Amniotic epithelial cell (primary cell): ENCODE measurements around the gene DVL1.
"Not testable (repeated sequence)": the region's sequence is repeated elsewhere in the genome, so short reads cannot be mapped to it uniquely, and the experiment has no call there.

ENCODE experiments used
- DNase-seq: peaks from one replicate; pipeline ENCODE4 v3.0.0-alpha.2; 2010; ENCODE audit warnings: low read depth

Gene DVL1

DNA sequence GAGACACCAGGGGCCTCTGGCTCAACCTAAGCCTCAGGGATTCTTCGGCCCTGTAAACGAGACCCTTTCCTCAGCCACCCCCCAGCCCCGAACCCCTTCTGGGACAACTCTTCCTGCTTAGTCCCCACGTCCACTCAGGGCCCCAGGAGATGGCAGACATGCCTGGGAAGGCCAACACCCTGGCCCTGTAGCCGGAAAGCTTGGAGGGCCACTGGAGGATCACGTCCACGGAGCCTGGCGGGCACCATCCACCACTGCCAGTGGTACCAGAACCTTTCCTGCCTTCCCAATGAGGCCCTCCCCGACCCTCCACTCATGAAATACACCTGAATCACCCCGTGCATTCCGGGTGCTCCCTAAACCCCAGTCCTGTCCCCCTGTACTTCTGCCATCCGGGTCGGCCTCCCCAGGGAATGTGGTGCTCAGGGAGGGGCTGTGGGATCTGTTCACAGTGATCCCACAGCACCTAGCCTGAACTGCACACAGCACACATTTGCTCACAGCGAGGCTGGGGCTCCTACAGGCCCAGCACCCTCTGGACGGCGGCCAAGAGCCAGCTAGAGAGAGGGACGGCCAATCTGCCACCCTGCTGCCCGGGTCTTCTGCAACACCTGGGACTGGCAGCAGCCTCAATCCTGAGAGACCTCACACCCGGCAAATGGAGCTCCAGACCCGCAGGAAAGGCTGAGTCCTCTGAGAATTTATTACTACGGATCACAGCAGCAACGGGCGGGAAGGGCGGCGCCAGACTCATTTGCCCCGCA lies 24.0 kb upstream of the DVL1 start:
- DNase-seq: no peak

DNA sequence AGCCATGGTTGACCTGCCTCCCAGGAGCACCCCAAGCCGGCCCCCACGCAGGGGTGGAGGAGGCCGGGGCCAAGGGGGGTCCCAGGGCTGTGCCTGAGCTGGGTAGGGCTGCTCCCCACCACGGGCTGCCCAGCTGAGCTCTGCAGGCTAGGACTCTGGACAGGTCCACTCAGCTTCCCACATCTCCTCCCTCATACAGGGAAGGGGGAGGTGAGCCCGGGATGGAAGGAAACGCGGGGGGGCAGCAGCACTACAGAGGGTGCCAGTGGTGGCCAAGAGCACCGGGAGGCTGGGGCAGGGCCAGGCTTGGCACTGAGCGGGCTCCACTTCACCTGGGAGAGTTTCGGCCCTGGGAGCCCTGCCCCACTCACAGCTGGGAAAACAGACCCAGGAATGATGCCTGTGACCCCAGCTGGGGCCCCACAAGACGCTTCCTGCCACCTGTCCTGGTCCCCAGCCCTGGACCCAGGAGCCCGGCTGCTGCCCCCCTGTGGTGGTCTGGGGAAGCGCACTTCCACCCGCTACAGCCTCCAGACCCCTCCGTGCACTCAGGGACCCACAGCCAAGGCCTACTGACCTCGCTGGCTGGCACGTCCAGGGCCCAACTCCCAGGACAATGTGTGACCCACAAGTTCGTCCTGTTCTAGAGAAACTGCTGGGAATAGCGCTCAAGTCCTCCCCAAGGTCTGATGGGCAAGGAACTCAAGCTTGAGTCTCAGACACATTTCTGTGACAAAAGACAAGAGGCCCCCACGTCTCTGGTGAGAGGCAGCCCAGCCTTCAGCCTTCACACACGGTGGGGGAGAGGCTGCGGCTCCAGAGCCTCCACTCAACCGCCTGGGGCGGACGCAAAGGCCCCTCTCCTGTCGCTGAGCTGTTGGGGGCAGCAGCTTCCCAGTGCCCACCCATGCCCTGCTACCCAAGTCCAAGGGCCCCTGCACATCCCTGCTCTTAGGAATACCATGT lies 22.8 kb upstream of the DVL1 start:
- peak; percentile 59 for DNase-seq

DNA sequence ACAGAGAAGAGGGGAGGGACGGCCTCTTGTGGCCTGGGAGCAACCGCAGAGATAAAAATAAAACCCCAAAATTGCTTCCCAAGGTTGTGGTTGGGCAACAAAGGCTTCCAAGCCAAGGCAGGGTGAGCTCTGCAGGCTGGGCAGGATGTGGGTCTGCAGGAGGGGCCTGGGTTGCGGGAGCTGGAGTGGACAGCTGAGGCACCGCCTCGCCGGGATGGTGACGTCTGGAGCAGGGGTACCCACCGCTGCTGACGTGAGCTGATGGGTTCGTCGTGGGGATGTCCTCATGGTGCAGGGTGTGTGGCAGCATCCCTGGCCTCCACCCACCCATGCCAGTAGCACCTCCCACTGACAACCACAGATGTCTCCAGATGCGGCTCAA lies 22.1 kb upstream of the DVL1 start:
- DNase-seq: peak; percentile 80

DNA sequence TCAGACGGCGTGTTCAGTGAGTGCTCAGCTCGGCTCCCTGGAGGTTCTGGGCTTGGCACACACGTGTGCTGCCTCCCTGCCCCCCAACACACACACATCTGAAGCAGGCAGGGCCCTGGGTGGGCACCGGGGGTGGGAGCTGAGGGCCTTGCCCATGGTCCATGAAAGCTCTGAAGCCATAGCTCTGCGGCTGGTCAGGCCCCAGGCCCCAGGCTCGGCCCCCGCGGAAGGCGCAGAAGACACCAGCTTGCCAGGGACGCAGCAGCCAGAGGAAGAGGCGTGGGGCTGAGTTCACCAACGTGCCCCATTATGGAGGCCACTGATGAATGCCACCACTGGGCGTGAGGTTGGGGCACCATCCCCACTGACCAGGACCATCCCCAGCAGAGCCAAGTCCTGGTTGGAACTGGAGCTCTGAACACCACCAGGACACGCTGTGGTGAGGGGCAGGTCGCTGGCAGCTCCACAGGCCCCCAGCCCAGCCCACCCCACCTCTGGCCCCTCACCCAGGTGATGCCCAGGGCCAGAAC lies 21.6 kb upstream of the DVL1 start:
- DNase-seq: no peak

DNA sequence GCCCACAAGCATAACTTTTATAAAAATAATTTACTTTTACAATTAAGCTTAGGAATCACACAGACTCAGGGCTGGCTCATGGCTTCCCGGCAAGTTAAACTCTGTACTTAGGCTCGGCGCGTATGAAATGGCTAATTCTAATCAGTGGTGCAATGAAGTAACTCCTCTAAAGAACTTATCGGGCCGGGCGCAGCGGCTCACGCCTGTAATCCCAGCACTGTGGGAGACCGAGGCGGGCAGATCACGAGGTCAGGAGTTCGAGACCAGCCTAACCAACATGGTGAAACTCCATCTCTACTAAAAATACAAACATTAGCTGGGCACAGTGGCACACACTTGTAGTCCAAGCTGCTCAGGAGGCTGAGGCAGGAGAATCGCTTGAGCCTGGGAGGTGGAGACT lies 20.9 kb upstream of the DVL1 start:
- DNase-seq: not testable (repeated sequence)

DNA sequence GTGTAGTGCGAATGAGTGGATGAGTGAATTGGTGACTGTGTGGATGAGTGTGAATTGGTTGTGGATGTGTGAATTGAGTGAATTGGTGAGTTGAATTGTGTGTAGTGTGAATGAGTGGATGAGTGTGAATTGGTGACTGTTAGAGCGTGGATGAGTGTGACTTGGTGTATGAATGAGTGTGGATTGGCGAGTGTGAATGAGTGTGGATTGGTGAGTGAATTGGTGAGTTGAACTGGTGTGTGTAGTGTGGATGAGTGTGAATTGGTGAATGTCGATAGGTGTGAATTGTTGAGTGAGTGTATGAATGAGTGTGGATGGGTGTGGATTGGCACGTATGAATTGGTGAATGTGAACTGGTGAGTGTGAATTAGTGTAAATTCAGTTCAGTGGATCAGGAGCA lies 18.1 kb upstream of the DVL1 start:
- DNase-seq: no peak

DNA sequence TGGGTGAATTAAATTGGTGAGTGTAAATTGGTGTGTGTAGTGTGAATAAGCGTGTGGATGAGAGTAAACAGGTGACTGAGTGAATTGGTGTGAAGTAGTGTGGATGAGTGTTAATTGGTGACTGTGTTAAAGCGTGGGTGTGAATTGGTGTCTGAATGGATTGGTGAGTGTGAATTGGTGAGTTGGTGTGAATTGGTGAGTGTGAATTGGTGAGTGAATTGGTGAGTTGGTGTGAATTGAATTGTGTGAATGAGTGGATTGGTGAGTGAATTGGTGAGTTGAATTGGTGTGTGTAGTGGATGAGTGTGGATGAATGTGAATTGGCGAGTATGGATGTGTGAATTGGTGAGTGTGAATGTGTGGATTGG lies 17.5 kb upstream of the DVL1 start:
- no peak for DNase-seq

DNA sequence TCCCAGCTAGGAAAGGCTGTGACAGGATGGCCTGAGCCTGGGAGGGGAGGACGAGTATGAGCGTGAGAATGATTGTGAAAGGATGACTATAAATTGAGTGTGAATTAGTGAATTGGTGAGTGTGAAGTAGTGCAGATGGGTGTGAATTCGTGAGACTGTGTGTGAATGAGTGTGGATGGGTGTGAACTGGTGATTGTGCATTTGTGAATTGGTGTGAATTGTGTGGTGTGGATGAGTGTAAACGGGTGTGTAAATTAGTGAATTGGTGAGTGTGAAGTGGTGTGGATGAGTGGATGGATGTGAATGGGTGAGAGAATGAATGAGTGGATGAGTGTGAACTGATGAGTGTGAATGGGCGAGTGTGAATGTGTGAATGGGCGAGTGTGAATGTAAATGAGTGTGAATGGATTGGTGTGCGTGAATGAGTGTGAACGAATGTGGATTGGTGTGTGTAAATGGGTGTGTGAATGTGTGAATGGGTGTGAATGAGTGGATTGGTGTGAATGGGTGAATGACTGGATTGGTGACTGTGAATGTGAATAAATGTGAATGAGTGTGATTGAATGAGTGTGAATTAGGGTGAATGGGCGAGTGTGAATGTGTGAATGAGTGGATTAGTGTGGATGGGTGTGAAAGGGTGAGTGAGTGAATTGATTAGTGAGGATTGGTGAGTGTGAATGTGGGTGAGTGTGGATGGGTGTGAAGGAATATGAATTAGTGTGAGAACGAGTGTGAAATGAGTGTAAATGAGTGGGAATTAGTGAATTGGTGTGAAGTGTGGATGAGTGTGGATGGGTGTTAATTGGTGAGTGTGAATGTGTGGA lies 16.9 kb upstream of the DVL1 start:
- DNase-seq: no peak

DNA sequence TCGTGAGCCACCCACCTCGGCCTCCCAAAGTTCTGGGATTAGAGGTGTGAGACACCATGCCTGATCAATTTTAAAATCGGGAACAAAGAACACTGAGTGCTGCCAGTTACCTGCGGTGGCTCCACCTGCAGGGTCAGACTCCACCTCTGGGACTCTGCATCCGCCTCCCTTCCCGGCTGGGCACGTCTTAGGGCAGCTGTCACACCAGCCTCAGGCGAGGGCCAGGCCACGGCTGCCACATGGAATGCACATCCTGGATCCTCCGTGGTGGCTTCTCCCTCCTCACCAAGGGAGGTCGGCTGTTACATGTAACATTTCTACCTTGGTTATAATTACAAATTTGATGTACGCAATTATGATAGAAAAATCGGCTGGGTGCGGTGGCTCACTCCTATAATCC lies 15.0 kb upstream of the DVL1 start:
- no peak for DNase-seq

DNA sequence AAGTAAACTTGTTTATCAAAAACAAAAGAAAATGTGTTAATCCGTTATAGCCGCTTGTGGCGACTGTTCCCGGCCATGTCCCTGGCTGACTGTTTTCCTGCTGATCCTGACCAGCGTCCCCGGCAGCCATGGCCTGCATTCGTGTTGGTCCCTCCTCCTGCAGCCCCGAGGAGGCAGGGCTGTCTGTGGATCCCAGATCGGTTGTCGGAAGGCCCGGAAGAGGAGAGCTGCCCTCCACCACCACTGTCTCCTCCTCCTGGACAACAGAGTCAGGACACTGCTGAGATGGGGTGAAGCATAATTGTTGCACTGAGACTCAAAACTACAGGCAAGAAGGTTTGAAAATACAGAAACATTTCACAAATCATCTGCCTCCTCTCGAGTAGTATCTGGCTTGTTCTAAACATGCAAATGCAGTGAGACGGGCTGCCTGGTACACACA lies 12.8 kb upstream of the DVL1 start:
- DNase-seq: peak; percentile 91

DNA sequence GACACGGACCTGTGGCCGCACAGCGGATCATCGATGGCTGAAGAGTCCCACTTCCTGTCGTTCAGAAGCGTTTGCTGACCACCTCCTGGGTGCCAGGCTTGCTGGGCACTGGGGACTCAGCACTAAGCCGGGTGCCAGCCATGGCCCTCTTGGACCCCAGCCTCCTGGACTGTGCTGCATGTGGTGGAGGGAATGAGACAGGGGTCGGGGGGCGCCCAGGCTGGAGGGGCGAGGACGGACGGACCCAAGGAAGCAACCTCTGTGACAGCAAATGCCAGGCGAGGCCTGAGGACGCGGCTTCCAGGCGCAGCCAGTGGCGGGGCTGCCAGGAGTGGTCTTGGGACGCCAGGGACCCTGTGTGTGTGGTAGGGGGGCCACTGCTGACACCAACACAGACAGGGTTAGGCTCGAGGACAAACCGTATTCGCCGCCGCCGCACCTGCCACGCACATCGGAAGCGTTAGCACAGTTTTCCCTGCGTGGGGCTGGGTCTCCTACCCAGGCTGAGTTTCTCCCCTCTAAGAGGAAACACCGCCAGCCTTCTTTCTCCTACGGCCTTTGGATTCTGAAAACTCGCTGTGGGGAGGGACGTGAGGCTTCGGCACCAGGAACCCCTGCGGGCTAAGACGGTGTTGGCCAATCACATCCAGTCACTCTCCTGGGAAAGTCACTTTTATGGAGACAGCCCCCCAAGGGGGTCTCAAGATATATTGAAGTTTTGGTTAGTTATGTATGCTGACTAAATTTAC lies 12.2 kb upstream of the DVL1 start:
- DNase-seq: no peak

DNA sequence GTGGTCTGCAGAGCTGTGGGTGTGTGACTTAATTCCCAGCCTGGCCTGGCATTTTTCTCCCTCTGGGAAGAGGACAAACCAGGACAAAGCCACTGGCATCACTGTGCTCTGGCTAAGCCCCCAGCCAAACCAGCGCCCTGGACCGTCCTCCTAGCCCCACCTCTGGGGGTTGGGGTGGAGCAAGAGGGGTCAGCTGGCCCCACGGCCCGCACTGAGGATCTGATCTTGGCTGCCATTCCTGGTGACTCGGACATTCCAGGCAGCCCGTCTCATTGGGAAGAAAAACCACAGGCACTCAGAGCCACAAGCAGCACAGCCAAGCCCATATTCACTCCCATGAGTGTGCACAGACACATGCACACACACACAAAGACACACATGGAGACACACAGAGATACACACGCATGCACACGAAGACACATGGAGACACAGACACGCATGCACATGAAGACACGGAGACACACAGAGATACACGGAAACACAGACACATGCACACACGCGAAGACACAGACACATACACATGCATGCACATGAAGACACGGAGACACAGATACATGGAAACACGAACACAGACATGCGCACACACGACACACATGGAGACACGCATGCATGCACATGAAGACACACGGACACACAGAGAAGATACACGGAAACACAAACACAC lies 11.4 kb upstream of the DVL1 start:
- peak; percentile 95 for DNase-seq

DNA sequence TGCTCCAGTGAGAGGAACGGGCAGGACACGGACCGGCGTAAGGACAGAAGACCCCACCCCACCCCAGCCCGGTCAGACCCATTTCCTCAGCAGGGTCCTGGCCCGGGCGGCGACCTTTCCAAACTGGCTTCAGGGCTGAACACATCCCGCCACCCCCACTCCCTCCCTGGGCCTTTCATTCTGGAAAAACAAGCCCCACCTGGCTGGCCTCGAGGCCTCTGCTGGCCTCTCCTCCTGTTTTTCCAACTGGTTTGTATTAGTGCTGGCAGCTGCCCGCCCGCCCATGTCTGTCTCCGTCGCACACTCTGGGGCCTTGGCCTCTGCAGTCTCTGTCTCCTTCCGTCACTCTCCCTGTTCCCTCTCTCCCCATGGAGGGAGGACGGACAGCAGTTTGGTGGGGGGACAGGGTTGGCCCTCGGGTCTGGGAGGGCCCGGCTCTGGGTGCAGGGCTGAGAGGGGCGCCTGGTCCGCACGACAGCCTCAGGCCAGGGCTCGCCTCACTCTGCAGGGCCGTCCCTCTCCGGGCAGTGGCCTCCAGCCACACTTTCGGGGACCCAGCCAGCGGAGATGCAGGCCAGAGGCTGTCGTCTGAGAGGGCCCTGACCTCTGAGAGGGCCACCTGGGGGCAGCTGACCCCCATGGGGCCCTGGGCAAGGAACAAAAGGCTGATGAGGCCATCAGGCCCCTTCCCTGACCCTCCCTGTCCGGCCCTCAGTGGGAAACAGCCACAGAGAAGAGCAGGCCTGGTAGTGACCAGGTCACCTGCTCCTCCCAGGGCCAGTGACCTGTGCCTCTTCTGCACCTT lies 10.6 kb upstream of the DVL1 start:
- peak; percentile 45 for DNase-seq

DNA sequence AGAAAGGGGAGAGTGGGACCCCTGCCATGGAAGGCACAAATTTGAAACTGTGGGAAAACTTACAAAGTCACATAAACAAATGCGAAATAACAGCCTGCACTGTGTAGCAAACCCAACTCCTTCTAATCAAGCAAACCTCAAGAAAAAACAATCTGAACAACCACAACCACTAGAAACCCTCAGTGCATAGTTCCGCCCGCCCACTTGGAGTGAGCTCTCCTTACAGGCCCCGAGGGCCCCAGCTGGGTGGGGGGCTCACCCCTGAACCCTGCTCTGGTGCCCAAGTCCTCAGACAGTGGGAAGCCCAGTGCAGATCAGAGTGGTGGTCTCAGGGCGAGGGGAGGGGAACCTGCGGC lies 10.1 kb upstream of the DVL1 start:
- DNase-seq: peak; percentile 86

DNA sequence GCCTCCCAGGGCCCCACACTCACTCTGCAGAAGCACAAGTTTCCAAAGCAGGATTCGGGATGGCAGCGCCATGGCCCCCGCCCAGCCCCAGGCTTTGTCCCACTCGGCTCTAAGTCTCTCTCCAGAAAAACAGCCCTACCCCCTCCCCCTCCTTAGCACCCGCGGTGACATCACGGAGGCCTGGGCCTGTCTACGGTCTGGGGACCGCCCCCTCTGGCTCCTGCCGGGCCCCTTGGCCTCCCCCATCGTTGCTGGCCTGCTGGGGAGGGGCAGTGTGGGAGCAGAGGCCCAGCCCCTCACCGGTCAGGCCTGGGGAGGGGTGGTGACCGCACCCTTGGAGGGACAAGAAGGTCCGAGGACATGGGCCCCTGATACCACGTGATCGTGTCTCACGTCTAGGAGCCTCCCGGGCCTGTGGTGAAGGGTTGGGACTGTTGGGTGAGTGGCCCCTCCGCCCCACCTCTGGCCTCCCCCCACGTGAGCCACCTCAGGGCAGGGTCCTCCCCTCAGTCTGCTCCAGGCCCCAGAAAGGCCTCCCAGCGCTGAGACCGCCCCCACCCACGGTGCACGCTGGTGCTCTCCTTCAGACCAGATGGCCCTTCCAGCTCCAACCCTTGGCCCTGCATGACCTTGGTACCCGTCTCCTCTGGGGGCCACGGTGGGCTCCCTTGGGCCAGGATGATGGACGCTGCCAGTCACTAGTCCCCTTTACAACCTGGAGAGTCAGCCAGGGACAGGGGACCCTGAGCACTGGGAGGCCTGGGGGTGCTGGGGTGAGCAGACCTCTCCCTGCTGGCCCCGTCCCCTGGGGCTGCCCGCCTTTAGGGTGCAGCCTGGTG lies 9.4 kb upstream of the DVL1 start, which contains the start of gene MXRA8:
TSS of gene MXRA8 (minus strand) at position 123 of the 839 bp plus-strand sequence. CDS start at position 72, 51 bp downstream.
- DNase-seq: peak; percentile 86

DNA sequence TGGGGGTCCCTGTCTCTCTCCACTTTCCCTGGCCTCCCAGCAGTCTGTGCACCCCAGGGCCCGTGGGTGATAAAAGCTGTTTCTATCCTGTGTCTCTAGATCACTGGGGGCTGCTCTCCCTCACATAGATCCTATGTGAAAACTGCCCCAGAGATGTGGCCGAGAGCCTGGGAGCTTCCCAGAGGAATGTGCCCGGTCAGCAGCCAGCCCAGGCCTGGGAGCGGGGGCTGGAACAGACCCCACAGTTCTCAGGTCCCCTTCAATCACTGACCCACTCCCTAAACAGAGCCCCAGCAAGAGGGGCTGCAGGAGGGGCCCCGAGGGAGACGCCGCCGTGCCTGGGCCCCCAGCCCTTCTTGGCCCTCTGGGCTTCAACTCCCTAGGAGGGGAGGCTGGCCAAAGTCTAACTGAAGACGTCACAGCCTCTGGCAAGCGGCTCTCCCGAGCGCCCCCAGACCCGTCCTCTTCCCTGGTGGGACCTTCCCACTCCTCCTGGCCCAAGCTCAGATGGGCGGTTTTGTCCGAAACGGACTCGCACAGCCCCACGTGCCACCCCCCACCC lies 8.7 kb upstream of the DVL1 start:
- DNase-seq: peak; percentile 31

DNA sequence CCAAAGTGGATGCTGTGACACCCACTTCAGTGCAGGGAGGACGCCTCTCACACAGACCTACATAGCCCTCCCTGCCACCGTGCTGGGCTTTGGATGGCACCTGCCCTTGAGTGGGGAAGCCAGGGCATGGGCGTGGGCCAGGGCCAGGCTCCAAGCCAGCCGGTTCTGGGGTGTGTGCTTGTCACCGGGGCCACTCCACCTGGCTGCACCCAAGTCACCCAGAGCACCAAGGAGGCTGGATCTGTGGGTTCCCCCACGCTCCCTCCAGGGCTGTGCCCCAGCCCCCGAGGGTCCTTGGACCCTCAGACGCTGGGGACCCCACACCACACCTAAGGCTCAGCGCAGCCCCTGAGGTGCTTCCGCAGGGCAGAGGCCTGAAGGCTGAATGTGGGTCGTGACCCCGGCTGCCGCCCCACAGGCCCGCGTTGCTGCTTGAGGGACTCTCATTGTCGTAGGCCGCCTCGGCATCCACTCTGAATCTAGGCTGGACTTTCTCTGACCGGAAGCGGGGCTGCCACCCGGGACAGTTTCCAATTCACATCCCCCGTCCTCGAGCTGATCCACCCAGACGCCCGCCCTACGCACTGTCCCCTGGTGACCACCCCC lies 7.7 kb upstream of the DVL1 start:
- DNase-seq: no peak

DNA sequence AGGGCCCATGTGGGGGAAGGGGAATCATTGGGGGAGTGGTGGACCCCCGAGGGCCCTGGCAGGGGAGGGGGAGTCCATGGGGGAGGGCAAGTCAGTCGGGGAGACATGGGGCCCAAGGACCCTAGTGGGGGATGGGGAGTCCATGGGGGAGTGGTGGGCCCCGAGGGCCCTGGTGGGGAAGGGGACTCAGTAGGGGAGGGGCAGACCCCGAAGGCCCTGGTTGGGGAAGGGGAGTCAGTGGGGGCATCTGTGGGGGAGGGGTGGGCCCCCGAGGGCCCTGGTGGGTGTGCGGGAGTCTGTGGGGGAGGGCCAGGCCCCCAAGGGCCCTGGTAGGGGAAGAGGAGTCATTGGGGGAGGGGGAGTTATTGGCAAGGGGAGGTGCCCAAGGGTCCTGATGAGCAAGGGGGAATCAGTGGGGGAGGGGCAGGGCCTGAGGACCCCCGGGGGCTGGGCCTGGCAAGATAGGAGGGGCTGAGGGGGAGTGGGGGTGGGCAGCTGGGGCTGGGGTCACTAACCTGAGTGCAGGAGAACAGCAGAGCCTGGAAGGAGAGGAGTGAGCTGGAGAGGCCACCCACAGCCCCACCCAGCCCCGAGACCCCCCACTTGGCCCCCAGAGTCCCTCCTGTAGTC lies 7.1 kb upstream of the DVL1 start:
- no peak for DNase-seq
